Muscle layer of duodenum (tissue), 2 donors: ENCODE measurements around the gene NEIL3.

Experiments used
- H3K27ac ChIP-seq: one replicate; pipeline ENCODE4 v1.7.0; 2013; ENCODE audit warnings: mild to moderate bottlenecking, low read length
- H3K27me3 ChIP-seq: one replicate; pipeline ENCODE4 v1.7.0; 2013; ENCODE audit warnings: low read depth, mild to moderate bottlenecking, control low read depth, low read length
- H3K36me3 ChIP-seq, 2 donors: one replicate each; pipeline ENCODE4 v1.7.0; 2013; ENCODE audit warnings: low read length in 2 of 2, control low read depth in 1 of 2, mild to moderate bottlenecking in 1 of 2; ENCODE audit not compliant: insufficient read depth in 2 of 2, control insufficient read depth in 1 of 2
- H3K4me1 ChIP-seq, 2 donors: one replicate each; pipeline ENCODE4 v1.7.0; 2013; ENCODE audit warnings: low read length in 2 of 2, mild to moderate bottlenecking in 2 of 2, control low read depth in 1 of 2, moderate library complexity in 1 of 2; ENCODE audit not compliant: insufficient read depth in 2 of 2, control insufficient read depth in 1 of 2
- H3K4me3 ChIP-seq, 2 donors: one replicate each; pipeline ENCODE4 v1.7.0; 2013; ENCODE audit warnings: low read length in 2 of 2, low read depth in 1 of 2, mild to moderate bottlenecking in 1 of 2
- H3K9me3 ChIP-seq, 2 donors: one replicate each; pipeline ENCODE4 v1.7.0; 2013; ENCODE audit warnings: low read length in 2 of 2, control low read depth in 1 of 2, mild to moderate bottlenecking in 1 of 2; ENCODE audit not compliant: control insufficient read depth in 1 of 2
- donor health status: healthy.

NEIL3 gene

GRCh38 chr4:177332119-177332518 lies 22.4 kb downstream of the NEIL3 start:
- no peak overlapping the region for H3K27ac ChIP-seq
- H3K27me3 ChIP-seq = no peaks in the 10 kb centered on the region
- no peaks in the 10 kb centered on the region for H3K4me1 ChIP-seq
- H3K36me3 ChIP-seq = no peaks in the 10 kb centered on the region
- H3K4me3 ChIP-seq = no peak overlapping the region
- peaks cover 0 to 6% of the 10 kb centered on the region in 2 donors for H3K9me3 ChIP-seq

DNA sequence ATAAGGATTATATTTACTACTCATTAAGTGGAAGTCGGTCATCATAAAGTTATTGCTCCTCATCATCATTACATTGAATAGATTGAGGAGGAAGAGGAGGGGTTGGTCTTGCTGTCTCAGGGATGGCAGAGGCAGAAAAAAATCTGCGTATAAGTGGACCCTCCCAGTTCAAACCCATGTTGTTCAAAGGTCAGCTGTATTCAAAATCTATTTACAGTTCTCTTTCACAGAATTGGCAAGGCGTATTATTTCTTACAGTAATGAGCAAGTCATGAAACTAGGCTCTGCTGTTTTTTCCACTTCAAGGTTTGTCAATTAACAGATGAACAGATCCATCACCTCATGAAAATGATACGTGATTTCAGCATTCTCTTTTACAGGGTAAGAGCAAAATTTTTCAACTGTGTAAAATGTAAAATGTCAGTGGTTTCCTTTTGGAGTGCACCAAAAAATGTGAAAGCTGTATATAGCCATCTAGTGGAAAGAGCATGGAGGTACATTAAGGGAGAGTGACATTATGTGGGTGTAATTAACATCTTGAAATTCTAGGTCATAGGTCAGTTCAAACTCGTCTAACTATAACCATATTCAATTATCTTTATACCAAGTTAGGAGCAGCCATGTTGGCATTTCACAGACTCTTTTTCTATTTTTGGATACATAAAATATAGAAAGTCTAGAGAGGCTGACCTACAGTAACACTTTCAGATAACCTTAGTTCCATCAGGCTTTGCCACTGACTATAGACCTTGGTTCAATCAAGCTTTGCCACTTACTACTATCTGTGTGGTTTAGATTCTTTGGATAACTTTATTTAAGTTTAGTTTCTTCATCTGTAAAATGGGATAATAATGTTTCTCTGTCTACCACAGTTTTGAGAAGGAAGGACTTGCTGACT lies 30.1 kb downstream of the NEIL3 start:
- H3K4me3 ChIP-seq = no peak overlapping the region
- H3K27ac ChIP-seq = no peak overlapping the region
- H3K27me3 ChIP-seq = no peaks in the 10 kb centered on the region
- no peaks in the 10 kb centered on the region for H3K36me3 ChIP-seq
- no peaks in the 10 kb centered on the region for H3K4me1 ChIP-seq
- H3K9me3 ChIP-seq = no peaks in the 10 kb centered on the region

DNA sequence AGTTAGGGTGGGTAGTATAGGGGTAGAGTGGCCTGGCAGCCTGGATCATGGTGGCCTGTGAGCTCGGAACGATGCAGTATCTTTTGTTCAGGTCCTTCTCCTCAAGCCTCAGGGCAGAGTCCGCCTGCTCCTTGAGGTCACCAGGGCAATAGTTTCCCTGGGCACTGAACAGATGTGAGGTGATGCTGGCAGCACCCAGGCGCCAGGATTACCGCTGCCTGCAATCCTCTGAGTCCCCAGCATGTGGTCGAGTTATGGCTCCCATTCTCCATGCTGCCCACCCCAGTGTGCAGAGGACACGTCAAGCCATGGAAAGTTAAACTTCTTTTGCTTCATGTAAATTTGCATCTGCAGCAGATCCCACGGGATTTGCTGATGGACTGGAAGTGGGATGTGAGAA lies 38.7 kb downstream of the NEIL3 start:
- Histone ChIP-seq H3K4me1 (peaks cover 0 to 3% of the 10 kb centered on the region in 2 donors), H3K4me3 (no peak overlapping the region), H3K27me3 (no peaks in the 10 kb centered on the region), H3K27ac (no peak overlapping the region), H3K36me3 (no peaks in the 10 kb centered on the region), H3K9me3 (no peaks in the 10 kb centered on the region)

DNA sequence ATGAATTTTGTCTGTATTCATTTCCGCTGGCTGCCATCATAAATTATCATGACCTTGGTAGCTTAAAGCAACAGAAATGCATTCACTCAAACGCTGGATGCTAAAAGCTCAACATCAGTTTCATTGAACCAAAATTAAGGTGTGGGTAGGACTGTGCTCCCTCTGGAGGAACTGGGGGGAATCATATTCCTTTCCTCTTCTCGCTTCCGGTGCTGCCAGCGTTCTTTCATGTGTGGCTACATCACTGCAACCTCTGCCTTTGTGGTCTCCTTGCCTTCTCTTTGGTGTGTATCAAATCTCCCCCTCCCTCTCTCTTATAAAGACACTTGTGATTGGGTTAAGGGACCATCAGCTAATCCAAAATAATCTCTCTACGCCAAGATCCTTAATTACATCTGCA lies 39.5 kb downstream of the NEIL3 start:
- H3K9me3 ChIP-seq = no peaks in the 10 kb centered on the region
- no peaks in the 10 kb centered on the region for H3K36me3 ChIP-seq
- no peak overlapping the region for H3K27ac ChIP-seq
- no peak overlapping the region for H3K4me3 ChIP-seq
- no peaks in the 10 kb centered on the region for H3K27me3 ChIP-seq
- H3K4me1 ChIP-seq = peaks cover 0 to 3% of the 10 kb centered on the region in 2 donors

GRCh38 chr4:177351622-177352244 lies 42.1 kb downstream of the NEIL3 start:
- Histone ChIP-seq H3K36me3 (no peaks in the 10 kb centered on the region), H3K9me3 (no peaks in the 10 kb centered on the region)

DNA sequence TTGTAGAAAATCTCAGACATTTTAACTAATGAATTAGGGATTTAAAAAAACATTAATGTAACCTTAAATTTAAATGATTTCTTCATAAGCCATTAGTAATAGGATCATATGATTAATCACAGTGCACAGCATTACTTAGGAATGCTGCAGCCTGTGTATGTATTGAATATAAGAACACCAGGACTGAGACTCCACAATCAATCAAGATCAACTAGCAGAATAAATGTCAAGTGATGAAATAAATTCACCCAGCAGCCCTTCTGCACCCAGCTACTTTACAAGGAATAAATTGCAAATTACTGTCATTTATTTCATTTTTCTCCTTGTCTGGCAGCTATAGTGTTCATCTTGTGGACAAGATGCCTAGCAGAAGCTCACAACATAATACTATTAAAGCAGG lies 46.5 kb downstream of the NEIL3 start:
- no peaks in the 10 kb centered on the region for H3K9me3 ChIP-seq
- H3K27ac ChIP-seq = no peak overlapping the region
- H3K4me1 ChIP-seq = peaks cover 0 to 6% of the 10 kb centered on the region in 2 donors
- no peaks in the 10 kb centered on the region for H3K27me3 ChIP-seq
- no peak overlapping the region for H3K4me3 ChIP-seq
- H3K36me3 ChIP-seq = no peaks in the 10 kb centered on the region

More at GRCh38 chr4:177351622-177352244, 42.1 kb downstream of the NEIL3 start:
- no peak overlapping the region for H3K4me3 ChIP-seq
- H3K4me1 ChIP-seq = peaks cover 0 to 6% of the 10 kb centered on the region in 2 donors
- no peak overlapping the region for H3K27ac ChIP-seq
- H3K27me3 ChIP-seq = no peaks in the 10 kb centered on the region

- H3K9me3 ChIP-seq = no peaks in the 10 kb centered on the region
Measured at GRCh38 chr4:177356921-177357320, 47.2 kb downstream of the NEIL3 start.

DNA sequence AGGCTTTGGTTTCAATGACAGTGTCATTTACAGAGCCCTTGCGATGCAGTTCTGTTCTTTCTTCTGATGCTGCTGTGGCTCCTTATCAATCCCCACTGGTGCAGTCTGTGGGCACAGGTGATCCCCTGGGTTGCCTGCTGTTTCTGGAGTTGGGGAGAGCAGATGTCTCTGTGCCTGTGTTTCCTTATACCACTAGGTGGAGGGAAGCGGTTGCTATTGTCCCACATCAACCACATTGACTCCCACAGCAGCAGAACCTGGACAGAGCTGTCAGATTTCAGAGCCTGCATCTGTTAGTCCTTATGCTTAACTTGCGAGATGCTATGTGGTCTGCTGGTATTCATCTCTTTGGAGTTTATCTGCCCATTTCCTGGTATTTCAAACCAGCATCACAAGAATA lies 57.7 kb downstream of the NEIL3 start:
- Histone ChIP-seq H3K27me3 (no peaks in the 10 kb centered on the region), H3K27ac (no peak overlapping the region), H3K4me3 (no peak overlapping the region), H3K9me3 (peaks cover 0 to 3% of the 10 kb centered on the region in 2 donors), H3K4me1 (no peaks in the 10 kb centered on the region), H3K36me3 (no peaks in the 10 kb centered on the region)

More at GRCh38 chr4:177356921-177357320, 47.2 kb downstream of the NEIL3 start:
- H3K4me1 ChIP-seq = peaks cover 0 to 6% of the 10 kb centered on the region in 2 donors
- H3K36me3 ChIP-seq = no peaks in the 10 kb centered on the region
- no peaks in the 10 kb centered on the region for H3K27me3 ChIP-seq
- no peak overlapping the region for H3K27ac ChIP-seq
- H3K4me3 ChIP-seq = no peak overlapping the region

DNA sequence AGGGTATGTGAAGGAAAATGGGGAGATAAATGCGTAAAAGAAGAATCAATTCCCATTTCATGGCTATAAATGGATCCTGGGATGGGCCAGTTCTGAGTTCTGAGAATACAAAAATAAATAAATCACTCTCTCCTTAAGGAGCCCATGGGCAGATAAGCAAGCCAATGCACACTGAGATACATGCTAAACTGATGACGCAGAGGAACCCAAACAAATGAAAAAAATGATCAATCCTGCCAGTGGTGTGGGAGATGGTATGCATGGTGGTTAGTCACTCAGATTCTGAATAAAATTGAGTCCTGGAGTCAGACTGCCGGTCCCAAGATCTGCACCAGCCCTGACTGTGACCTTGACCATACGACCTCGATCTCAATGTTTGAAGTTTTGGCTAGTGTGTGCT lies 59.7 kb downstream of the NEIL3 start:
- Histone ChIP-seq H3K27me3 (no peaks in the 10 kb centered on the region), H3K36me3 (no peaks in the 10 kb centered on the region), H3K9me3 (peaks cover 0 to 3% of the 10 kb centered on the region in 2 donors), H3K27ac (no peak overlapping the region), H3K4me3 (no peak overlapping the region), H3K4me1 (no peaks in the 10 kb centered on the region)

DNA sequence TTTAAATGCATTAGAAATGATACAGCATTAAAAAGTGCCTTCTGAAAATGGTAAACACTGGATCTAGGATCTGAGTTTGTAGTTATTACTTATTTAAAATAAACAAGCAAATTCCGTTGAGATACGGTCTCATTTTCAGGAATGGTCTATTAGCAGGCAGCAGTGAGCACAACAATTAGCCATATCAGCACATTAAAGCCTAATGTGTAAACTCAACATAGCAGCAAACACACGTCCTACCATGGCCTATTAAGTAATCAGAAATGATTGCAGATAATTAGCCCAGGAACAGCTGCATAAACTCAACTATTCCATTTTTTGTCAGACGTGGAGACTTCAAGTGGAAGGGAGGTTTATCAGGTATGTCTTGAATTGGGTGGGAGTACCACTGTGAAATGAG lies 61.8 kb downstream of the NEIL3 start:
- H3K4me1 ChIP-seq = no peaks in the 10 kb centered on the region
- H3K27me3 ChIP-seq = no peaks in the 10 kb centered on the region
- H3K4me3 ChIP-seq = no peak overlapping the region
- no peaks in the 10 kb centered on the region for H3K36me3 ChIP-seq
- no peak overlapping the region for H3K27ac ChIP-seq
- peaks cover 0 to 3% of the 10 kb centered on the region in 2 donors for H3K9me3 ChIP-seq

DNA sequence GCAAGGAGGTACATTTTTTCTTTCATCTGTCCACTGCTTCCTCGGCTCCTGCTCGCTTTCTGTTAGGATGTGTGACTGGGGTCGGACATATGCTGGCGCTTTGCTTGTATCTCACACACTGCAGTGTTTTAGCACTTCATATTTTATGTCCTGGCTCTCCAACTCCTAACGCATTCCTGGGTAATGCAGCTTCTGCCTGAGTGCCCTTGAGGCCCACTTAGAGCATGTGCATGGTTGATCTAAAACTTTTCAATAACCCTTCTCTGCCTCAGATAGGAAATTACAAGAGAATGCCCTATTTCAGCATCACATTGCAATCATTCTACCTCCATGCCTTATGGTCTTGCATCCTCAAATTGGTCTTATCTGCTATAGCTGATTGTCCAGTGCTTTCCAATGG lies 65.3 kb downstream of the NEIL3 start:
- no peaks in the 10 kb centered on the region for H3K27me3 ChIP-seq
- H3K27ac ChIP-seq = no peak overlapping the region
- H3K4me3 ChIP-seq = no peak overlapping the region
- no peaks in the 10 kb centered on the region for H3K4me1 ChIP-seq
- no peaks in the 10 kb centered on the region for H3K36me3 ChIP-seq
- H3K9me3 ChIP-seq = no peaks in the 10 kb centered on the region
